H1 (cell line): ENCODE measurements around the gene FCGR2B. TPM values are rescaled to one million over a fixed set of nuclear protein-coding genes. Genes with fewer than 3 reads are reported as not detected.

Experiments
- BACH1 ChIP-seq: IDR thresholded peaks from 2 replicates; pipeline ENCODE4 v1.6.1; 2012; ENCODE audit warnings: low read length, improper control_type of control experiment
- EGR1 ChIP-seq: IDR thresholded peaks from 2 replicates; pipeline ENCODE4 v1.6.1; 2011; ENCODE audit warnings: low read depth, low read length, borderline replicate concordance
- GABPA ChIP-seq: IDR thresholded peaks from 2 replicates; pipeline ENCODE4 v1.6.1; 2011; ENCODE audit warnings: mild to moderate bottlenecking, low read length, moderate library complexity, borderline replicate concordance; ENCODE audit not compliant: insufficient read depth
- HDAC2 ChIP-seq, 2 experiments: fragments of 300-600 bp in 1 of 2; sonication (generic) in 1 of 2; IDR thresholded peaks; 2 replicates each; pipeline ENCODE4 v1.6.1; 2011 to 2012; ENCODE audit warnings: low read depth in 2 of 2, low read length in 2 of 2, mild to moderate bottlenecking in 2 of 2, moderate library complexity in 2 of 2, borderline replicate concordance in 1 of 2, inconsistent platforms in 1 of 2
- POLR2A ChIP-seq, 2 experiments: IDR thresholded peaks; 1 replicate in 1 of 2; 2 replicates in 1 of 2; pipeline ENCODE4 v1.6.1; 2011; ENCODE audit warnings: low read depth in 2 of 2, low read length in 2 of 2, mild to moderate bottlenecking in 2 of 2; ENCODE audit errors: control extremely low read depth in 1 of 2
- RBBP5 ChIP-seq: IDR thresholded peaks from 2 replicates; pipeline ENCODE4 v1.7.1; 2012; ENCODE audit warnings: low read depth, mild to moderate bottlenecking, inconsistent platforms, low read length, moderate library complexity, borderline replicate concordance
- SIN3A ChIP-seq, 2 experiments: IDR thresholded peaks in 1 of 2; conservative IDR thresholded peaks in 1 of 2; 2 replicates each; pipeline ENCODE4 v1.6.1; 2011 to 2012; ENCODE audit warnings: low read length in 2 of 2, improper control_type of control experiment in 1 of 2, low read depth in 1 of 2, mild to moderate bottlenecking in 1 of 2
- SIX5 ChIP-seq: IDR thresholded peaks from 2 replicates; pipeline ENCODE4 v1.6.1; 2011; ENCODE audit warnings: mild to moderate bottlenecking, low read depth, low read length
- TBP ChIP-seq: IDR thresholded peaks from 2 replicates; pipeline ENCODE4 v1.6.1; 2011; ENCODE audit warnings: low read depth, low read length, improper control_type of control experiment
- polyA plus RNA-seq, 7 experiments: library from polyadenylated mRNA; depleted of rRNA in 3 of 7; stranded (reverse) in 5 of 7; unstranded in 2 of 7; fragments of >200 nt in 5 of 7; fragments of 200-250 nt in 2 of 7; gene quantifications; 1 replicate in 5 of 7; 2 replicates in 1 of 7; 4 replicates in 1 of 7; pipeline versions ENCODE4 v1.2.1 to v1.2.3, GENCODE V29; 2011 to 2013; ENCODE audit warnings: missing spikeins in 2 of 7, mixed read lengths in 2 of 7
- small RNA-seq: library from polyadenylated mRNA; stranded (forward); fragments of <200 nt; extraction: miRNeasy Mini kit (QIAGEN cat#:217004); gene quantifications from one replicate; pipeline ENCODE3, GENCODE V24; 2013; ENCODE audit not compliant: insufficient read depth
- total RNA-seq: library from RNA; stranded (reverse); fragmentation: NEBNext Ultra II Directional; extraction: Animal tissue kit (Norgen Biotek cat#: 25700); gene quantifications from 2 replicates; pipeline ENCODE4 v1.2.1, GENCODE V29; 2021

Gene FCGR2B
- total and polyA plus RNA-seq, 2 of the 8 experiments (the other 6 are each of a cell fraction or from before 2014, with no cell fraction given): 0.05 TPM; not detected in 1

DNA sequence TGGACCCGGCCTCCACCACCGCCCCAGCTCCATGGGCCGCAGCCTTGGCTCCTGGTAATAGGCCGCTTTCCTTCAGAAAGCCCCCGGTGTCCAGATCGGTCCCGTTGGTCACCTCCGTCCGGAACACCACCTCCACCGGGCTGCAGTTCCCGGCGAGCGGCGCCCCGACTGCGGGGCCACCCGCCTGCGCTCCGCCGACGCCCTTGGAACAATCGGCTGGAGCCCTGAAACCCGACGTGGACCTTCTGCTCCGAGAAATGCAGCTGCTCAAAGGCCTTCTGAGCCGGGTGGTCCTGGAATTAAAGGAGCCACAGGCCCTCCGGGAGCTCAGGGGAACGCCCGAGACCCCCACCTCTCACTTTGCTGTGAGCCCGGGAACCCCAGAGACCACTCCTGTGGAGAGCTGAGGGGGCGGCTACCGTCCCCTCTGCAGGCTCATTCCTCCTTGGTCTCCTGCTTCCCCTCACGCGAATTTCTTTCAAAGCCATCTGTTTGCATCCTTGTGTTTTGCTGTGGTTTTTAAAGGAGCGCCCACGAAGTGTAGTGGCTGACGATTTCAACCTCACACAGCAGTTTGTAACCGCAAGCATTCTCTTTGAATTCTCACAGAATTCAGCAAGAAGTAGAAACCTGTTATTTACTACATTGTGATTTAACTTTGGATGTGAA is 64.4 kb downstream of the FCGR2B start (continued):
- TF ChIP-seq SIN3A (conservative IDR thresholded peaks at IDR 0.05 in 1 of 2, IDR thresholded peaks at IDR 0.05 in 1 of 2; ENCODE audit: low read depth in 1 of 2, low read length in 2 of 2): 0 out of 4 replicates have a peak, but pooled peaks of 1 of the 2 experiments have one; percentile 37
- TF ChIP-seq GABPA: no peak
- TF ChIP-seq HDAC2 (IDR thresholded peaks at IDR 0.05; ENCODE audit: borderline replicate concordance in 1 of 2, low read depth in 2 of 2, low read length in 2 of 2): no peak
- no peak for TF ChIP-seq EGR1
- 0 out of 2 replicates have a peak, but pooled peaks have one; percentile 11 for TF ChIP-seq TBP
- no peak for TF ChIP-seq BACH1
- TF ChIP-seq POLR2A (IDR thresholded peaks at IDR 0.05; ENCODE audit: control extremely low read depth in 1 of 2, low read depth in 2 of 2, low read length in 2 of 2): peak in 1 of 2 experiments; percentile 58; a peak in 2 of 3 replicates
- no peak for TF ChIP-seq SIX5
- peak; percentile 71; the same call in 1 of the 2 replicates for TF ChIP-seq RBBP5

Small RNA genes lying within 50 kb of the gene (small RNA-seq; reads per million reads assigned to genes)
- gene RF00019: not detected

Other genes with a start within 250 kb of the FCGR2B start
- 0.55 and 0.71 TPM in 2 replicates for gene FCGR2A, start 157.7 kb upstream of the FCGR2B start, total RNA-seq
- 0.28 and 0.86 TPM in 2 replicates for gene FCGR2A, start 157.7 kb upstream of the FCGR2B start, polyA plus RNA-seq (2011; rRNA removed)
- 0.15 and 0.17 TPM in 2 replicates for gene HSPA6, start 138.6 kb upstream of the FCGR2B start, total RNA-seq
- 0.05 and 0.06 TPM in 2 replicates for gene HSPA6, start 138.6 kb upstream of the FCGR2B start, polyA plus RNA-seq (2011; rRNA removed)
- gene FCGR3A, start 113.3 kb upstream of the FCGR2B start, total RNA-seq: not detected in 2 replicates
- not detected in 2 replicates for gene FCGR3A, start 113.3 kb upstream of the FCGR2B start, polyA plus RNA-seq (2011; rRNA removed)
- gene FCGR3B, start 32.0 kb upstream of the FCGR2B start, total RNA-seq: not detected in 2 replicates
- gene FCGR3B, start 32.0 kb upstream of the FCGR2B start, polyA plus RNA-seq (2011; rRNA removed): not detected in 2 replicates
- not detected in 2 replicates for gene FCRLA, start 44.1 kb downstream of the FCGR2B start, total RNA-seq
- not detected in 2 replicates for gene FCRLA, start 44.1 kb downstream of the FCGR2B start, polyA plus RNA-seq (2011; rRNA removed)
- 0.15 and 0.24 TPM in 2 replicates for gene FCRLB, start 58.4 kb downstream of the FCGR2B start, total RNA-seq
- 0.13 and 0.14 TPM in 2 replicates for gene FCRLB, start 58.4 kb downstream of the FCGR2B start, polyA plus RNA-seq (2011; rRNA removed)
- 24.4 and 27.6 TPM in 2 replicates for gene DUSP12, start 86.6 kb downstream of the FCGR2B start, total RNA-seq
- 32.7 and 33.9 TPM in 2 replicates for gene DUSP12, start 86.6 kb downstream of the FCGR2B start, polyA plus RNA-seq (2011; rRNA removed)
- gene ATF6, start 103.2 kb downstream of the FCGR2B start, total RNA-seq: 9.9 and 10.0 TPM in 2 replicates
- 3.0 and 4.6 TPM in 2 replicates for gene ATF6, start 103.2 kb downstream of the FCGR2B start, polyA plus RNA-seq (2011; rRNA removed)